ENCODE results near the gene MEGF11.

Gene MEGF11

GRCh38 chr15:66051833-66052232 lies 201.7 kb downstream of the MEGF11 start:
- no peak for DNase-seq (ENCODE audit: low read depth)
- no peak overlapping the region for H3K4me3 ChIP-seq (ENCODE audit: low read depth, low read length)

- DNase-seq (ENCODE audit: low read depth) = no peak
- H3K4me3 ChIP-seq (ENCODE audit: low read depth, low read length) = no peak overlapping the region
These were observed 203.3 kb downstream of the MEGF11 start for GRCh38 chr15:66050264-66050663.

DNA sequence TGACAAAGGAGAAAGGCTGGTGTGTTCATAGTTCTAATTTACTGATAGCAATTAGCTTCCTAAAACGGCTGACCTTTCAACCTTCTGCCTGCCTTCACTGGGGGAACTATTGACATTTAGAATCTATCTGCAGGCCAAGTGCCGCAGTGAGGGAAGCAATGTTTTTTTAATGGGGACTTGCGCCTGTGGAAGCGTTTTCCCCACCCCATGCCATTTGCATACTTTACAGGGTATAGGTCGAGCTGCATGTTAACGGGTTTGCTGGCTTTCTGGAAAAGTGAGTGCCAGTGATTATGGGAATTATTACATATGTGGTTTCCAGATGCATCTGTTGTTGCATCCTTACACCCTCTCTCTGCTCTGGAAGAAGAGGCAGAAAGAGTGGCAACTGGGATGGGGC lies 204.2 kb downstream of the MEGF11 start:
- no peak overlapping the region for H3K4me3 ChIP-seq (ENCODE audit: low read depth, low read length)
- no peak for DNase-seq (ENCODE audit: low read depth)

GRCh38 chr15:66047321-66048024 lies 206.1 kb downstream of the MEGF11 start:
- DNase-seq (ENCODE audit: low read depth) = no peak
- H3K4me3 ChIP-seq (ENCODE audit: low read depth, low read length) = no peak overlapping the region

DNA sequence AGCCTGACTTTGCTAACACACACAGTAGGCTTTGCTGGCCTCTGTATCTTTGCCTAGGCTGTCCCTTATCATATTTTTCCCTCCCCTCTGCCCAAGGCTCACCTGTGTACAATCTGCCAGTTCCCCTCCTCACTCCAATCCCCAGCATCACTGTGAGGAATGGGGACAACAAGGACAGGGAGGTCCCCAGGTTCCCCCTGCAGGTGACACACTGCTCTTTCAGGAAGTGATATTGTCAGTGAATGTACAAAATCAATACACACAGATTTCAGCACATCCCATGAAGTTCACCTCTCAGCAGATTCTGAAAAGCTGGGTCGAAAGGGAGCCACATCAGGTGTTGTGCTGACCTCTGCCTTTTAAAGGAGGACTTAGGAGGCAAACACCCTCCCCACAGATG lies 206.8 kb downstream of the MEGF11 start:
- no peak overlapping the region for H3K4me3 ChIP-seq (ENCODE audit: low read depth, low read length)
- DNase-seq (ENCODE audit: low read depth) = no peak

- DNase-seq (ENCODE audit: low read depth) = no peak
- H3K4me3 ChIP-seq (ENCODE audit: low read depth, low read length) = no peak overlapping the region
These were observed 207.2 kb downstream of the MEGF11 start for GRCh38 chr15:66046326-66046725.

DNA sequence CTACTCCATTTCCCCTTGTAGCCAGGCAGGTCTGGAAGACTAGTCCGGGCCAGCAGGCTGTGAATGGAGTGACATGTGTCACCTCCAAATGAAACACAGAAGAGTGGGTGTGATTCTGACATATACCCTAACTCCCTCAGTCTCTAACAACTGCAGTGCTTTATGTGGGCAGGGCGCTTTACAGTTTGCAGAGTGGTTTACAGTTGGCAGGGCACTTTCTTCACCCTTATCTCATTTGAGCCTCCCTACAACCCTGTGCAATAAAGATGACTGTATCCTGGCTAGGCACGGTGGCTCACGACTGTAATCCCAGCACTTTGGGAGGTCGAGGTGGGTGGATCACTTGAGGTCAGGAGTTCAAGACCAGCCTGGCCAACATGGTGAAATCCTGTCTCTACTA lies 208.0 kb downstream of the MEGF11 start:
- no peak for DNase-seq (ENCODE audit: low read depth)
- no peak overlapping the region for H3K4me3 ChIP-seq (ENCODE audit: low read depth, low read length)

GRCh38 chr15:66044837-66045236 lies 208.7 kb downstream of the MEGF11 start:
- DNase-seq (ENCODE audit: low read depth) = no peak
- no peak overlapping the region for H3K4me3 ChIP-seq (ENCODE audit: low read depth, low read length)

GRCh38 chr15:66043264-66043663 lies 210.3 kb downstream of the MEGF11 start:
- H3K4me3 ChIP-seq (ENCODE audit: low read depth, low read length) = no peak overlapping the region
- no peak for DNase-seq (ENCODE audit: low read depth)

GRCh38 chr15:66042624-66043023 lies 210.9 kb downstream of the MEGF11 start:
- DNase-seq (ENCODE audit: low read depth) = no peak
- H3K4me3 ChIP-seq (ENCODE audit: low read depth, low read length) = no peak overlapping the region

DNA sequence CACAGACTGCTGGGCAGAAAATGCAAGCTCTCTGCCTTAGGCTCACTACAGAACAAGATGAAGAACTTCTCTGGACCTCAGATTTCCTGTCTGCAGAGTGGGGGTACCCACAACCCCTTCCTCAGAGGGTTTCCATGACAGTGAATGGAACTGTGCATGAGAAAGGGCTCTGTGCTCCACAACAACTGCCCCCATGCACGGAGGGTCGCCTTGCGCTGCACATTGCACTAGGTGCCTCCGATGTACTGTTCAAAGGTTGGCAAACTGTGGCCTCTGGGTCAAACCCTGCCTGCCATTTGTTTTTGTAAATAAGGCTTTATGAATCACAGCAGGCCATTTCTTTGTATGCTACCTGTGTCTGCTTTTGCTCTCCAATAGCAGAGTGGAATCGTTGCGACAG lies 212.3 kb downstream of the MEGF11 start:
- no peak for DNase-seq (ENCODE audit: low read depth)
- no peak overlapping the region for H3K4me3 ChIP-seq (ENCODE audit: low read depth, low read length)

GRCh38 chr15:66040211-66040892 lies 213.2 kb downstream of the MEGF11 start:
- DNase-seq (ENCODE audit: low read depth) = no peak
- no peak overlapping the region for H3K4me3 ChIP-seq (ENCODE audit: low read depth, low read length)

DNA sequence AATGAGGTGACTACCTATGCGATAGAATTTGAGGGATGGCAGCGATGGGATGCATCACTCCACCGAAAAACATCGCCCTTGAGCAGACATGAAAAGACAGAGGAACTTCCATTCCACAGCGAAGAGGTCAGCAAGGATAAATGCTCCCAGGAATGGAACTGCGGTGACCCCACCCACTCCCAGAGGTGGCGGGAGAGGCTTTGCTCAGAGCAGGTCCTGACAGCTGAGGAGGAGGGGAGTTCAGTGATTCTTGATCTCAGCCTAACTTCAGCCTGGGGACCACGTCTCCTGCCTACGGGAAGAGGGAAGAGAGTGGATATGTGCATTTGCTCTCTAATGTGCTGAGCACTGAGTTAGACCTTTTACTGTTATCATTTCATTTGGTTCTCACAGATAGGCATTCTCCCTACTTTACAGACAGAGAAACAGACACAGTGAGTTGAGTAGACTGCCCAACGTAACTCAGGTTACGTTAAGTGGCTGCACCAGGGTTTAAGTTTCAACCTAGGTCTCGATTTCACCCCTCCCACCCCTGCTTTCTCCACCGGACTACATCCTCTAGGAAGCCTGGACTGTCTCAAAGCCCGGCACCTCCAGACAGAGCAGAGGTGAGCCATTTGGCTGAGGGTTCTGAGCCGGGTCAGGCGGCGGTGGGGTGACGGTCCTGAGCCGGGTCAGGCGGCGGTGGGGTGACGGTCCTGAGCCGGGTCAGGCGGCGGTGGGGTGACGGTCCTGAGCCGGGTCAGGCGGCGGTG lies 214.3 kb downstream of the MEGF11 start:
- DNase-seq (ENCODE audit: low read depth) = no peak
- H3K4me3 ChIP-seq (ENCODE audit: low read depth, low read length) = no peak overlapping the region

- DNase-seq (ENCODE audit: low read depth) = no peak
These were observed 215.0 kb downstream of the MEGF11 start for GRCh38 chr15:66038387-66039116.

DNA sequence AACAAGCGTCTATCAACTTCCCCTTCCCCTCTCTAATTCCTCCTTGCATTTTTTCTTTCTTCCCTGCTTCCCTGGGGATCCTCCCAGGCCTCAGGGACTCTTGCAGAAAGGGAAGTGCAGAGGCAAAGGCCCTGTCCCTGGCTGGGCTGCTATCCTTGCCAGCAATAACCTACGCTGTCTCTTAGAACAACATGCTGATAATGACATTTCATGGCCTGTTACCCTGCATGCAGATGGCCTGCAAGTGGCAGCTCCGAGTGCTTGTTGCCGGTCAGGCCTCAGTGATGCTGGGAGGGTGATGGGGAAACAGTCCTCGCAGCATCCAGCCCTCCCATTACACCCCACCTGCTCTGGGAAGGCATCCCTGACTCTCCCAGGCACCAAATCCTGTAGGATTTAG lies 216.7 kb downstream of the MEGF11 start:
- no peak overlapping the region for H3K4me3 ChIP-seq (ENCODE audit: low read depth, low read length)
- DNase-seq (ENCODE audit: low read depth) = no peak

More at GRCh38 chr15:66038387-66039116, 215.0 kb downstream of the MEGF11 start:
- no peak overlapping the region for H3K4me3 ChIP-seq (ENCODE audit: low read depth, low read length)

DNA sequence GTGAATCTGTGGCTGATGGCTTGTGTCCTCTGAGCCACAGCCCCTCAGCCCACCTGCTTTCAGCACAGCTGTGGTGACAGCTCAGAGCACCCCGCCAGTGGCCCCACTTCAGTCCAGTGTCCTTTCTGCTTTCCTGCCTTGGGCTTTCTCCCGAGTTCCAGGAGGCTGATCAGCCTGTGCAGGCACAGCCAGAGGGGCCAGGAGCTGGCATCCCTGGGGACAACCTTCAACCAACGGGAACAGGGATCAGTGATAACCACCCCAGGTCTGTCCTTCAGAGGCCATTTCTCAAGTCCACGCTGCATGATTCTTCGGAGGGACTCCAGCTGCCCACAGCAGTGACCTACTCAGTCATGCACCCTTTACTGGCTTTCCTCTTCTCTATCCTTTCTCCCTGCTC lies 217.6 kb downstream of the MEGF11 start:
- no peak for DNase-seq (ENCODE audit: low read depth)
- no peak overlapping the region for H3K4me3 ChIP-seq (ENCODE audit: low read depth, low read length)

DNA sequence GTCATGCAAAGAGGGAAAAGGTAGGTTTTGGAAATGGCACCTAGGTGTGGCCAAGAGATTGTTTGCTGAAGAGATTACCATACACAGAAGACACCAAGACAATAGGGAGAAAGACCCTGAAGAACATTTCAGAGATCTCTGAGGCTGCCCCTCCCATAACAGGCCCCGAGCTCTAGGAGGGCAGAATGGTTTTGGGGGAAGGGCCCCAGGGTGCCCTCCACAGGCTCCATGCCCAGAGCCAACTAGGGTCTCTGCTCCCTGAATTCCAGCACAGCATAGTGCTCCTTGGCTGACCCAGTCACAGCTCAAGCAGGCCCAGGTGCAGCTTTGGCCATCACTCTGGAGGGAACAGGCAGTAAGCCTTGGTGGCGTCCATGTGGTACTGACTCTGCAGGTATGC lies 220.4 kb downstream of the MEGF11 start:
- DNase-seq (ENCODE audit: low read depth) = no peak
- no peak overlapping the region for H3K4me3 ChIP-seq (ENCODE audit: low read depth, low read length)

DNA sequence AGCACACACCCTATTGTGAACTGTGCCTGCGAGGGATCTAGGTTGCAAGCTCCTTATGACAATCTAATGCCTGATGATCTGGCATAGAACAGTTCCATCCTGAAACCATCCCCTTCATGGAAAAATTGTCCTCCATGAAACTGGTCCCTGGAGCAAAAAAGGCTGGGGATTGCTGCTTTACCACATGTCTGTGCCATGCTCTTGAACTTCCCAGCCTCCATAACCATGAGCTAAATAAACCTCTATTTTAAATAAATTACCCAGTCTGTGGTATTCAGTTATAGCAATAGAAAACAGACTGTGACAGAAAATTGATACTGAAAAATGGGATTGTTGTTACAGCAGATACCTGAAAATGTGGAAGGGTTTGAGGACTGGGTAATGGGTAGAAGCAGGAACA lies 221.5 kb downstream of the MEGF11 start:
- H3K4me3 ChIP-seq (ENCODE audit: low read depth, low read length) = no peak overlapping the region
- no peak for DNase-seq (ENCODE audit: low read depth)

DNA sequence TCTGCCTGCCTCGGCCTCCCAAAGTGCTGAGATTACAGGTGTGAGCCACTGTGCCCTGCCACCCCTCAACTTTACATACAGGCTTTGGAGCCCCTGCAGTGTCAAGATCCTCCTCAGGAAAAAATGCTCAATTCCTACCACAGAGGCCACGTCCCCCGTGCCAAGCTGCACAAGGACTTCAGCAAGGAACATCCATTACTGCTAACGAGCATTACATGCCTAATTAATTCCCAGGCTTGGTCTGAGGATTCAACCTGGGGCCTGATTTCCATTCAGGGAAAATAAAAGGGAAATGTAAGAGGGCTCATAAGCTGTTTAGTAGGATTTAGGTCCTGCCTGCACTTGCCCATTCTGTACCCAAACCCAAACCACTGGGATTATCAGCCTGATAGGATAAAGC lies 222.9 kb downstream of the MEGF11 start:
- H3K4me3 ChIP-seq (ENCODE audit: low read depth, low read length) = no peak overlapping the region
- DNase-seq (ENCODE audit: low read depth) = no peak

DNA sequence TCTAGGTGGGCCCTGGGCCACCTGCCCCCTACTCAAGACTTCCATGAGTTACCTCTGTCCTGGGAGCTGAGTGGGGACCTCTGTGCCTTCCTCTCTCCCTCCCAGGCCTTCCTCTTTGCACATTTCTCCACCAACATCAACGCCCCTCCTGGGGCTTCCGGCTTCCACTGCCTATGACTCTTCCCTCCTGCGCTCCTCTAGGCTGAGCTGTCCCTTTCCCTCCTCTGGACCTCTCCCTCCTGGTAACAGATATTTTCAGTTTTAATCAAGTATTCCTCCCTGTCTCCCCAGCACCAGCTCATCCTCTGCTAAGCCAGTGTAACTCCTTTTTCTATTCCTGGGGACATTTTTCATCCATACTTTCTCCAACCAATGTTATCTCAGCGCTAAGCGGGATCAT lies 223.9 kb downstream of the MEGF11 start:
- no peak for DNase-seq (ENCODE audit: low read depth)
- no peak overlapping the region for H3K4me3 ChIP-seq (ENCODE audit: low read depth, low read length)
